ENCODE data around the gene ZNF618.
"Not testable (repeated sequence)": the region's sequence is repeated elsewhere in the genome, so short reads cannot be mapped to it uniquely, and the experiment has no call there.

ZNF618 gene

DNA sequence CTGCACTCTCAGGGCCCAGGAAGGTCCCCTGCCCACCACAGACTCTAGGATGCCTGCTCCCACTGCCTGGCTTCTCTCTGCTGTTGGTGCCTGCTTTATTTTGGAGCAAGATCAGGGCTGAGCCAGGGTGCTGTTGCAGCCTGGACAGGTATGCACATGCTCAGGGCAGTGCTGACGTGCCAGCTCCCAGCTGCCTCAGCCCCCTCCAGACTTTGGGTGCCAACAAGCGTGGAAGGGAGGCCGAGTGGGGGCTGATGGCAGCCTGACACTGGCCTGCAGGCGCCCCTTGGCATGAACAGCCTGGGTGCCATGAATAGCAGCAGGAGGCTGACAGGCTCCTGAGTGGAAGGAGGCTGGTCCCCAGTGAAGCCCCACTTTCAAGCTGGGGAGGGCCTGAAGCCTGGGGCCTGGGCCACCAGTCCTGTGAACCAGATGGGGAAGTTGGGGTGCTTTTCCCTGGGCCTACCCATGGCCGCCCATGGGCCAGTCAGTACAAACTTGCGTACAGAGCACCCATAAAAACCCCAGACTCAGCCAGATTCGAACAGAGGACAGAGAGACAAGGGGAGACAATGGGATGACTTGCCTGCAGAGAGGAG lies 195.2 kb downstream of the ZNF618 start:
- no peak for DNase-seq

GRCh38 chr9:114072184-114073140 lies 196.4 kb downstream of the ZNF618 start:
- DNase-seq: no peak

- DNase-seq: no peak
Observed at GRCh38 chr9:114075602-114076001, 199.5 kb downstream of the ZNF618 start.

GRCh38 chr9:114076237-114077161 lies 200.4 kb downstream of the ZNF618 start:
- DNase-seq: no peak

- no peak for DNase-seq
Observed at GRCh38 chr9:114077162-114077837, 201.2 kb downstream of the ZNF618 start.

DNA sequence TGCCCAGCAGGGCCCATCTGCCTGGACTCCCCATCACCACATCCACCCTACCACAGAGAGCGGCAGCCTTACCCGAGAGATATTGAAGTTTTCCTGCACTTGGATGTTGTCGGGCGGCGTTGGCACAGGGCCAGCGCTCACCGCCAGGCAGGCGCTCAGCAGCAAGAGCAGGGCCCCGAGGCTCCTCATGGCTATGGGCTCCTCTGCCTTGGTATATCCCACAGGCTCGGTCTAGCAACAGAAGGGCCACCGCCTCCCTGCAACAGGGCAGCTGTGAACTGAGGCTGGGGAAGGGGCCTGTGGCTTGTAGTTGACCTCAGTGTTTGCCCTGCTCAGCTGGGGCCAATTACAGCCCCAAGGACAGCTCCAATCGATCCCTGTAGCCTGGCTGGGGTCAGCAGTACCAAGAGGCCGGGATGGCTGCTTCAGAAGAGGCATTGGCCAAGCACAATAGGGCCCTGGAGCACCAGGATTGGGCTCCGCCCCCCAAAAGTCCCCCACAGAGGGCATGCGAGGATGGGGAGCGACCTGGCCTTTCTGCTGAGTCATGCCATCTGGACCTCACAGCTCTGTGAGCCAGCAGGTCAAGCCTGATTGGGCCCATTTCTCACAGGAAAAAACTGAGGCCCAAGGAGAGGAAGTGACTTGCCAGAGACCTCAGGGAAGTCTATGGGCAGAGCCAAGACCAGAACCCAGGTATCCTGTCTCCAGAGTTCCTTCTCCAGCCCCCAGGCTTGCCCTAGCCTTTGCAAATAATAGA lies 202.1 kb downstream of the ZNF618 start, which contains the start of gene AMBP:
TSS of gene AMBP (minus strand) at position 280 of the 760 bp plus-strand sequence. CDS start at position 189, 91 bp downstream.
- DNase-seq: no peak

DNA sequence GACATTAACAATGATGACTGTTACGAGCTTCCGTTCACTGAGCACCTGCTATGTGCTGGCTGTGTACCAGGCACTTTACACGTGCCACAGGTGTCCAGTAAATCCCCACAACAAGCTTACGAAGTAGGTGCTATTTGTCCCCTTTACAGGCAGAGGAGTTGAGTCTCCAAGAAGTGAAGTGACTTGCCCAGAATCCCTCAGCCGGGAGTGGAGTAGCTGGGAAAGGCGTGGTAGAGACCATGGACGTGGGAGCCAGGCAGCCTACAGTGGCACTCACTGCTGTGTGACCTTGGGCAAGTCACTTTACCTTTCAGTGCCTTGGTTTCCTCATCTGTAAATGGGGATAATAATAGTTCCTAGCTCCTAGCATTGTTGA lies 202.7 kb downstream of the ZNF618 start:
- no peak for DNase-seq

GRCh38 chr9:114080195-114080772 lies 204.2 kb downstream of the ZNF618 start:
- no peak for DNase-seq

- no peak for DNase-seq
Observed at GRCh38 chr9:114080773-114081440, 204.8 kb downstream of the ZNF618 start.

DNA sequence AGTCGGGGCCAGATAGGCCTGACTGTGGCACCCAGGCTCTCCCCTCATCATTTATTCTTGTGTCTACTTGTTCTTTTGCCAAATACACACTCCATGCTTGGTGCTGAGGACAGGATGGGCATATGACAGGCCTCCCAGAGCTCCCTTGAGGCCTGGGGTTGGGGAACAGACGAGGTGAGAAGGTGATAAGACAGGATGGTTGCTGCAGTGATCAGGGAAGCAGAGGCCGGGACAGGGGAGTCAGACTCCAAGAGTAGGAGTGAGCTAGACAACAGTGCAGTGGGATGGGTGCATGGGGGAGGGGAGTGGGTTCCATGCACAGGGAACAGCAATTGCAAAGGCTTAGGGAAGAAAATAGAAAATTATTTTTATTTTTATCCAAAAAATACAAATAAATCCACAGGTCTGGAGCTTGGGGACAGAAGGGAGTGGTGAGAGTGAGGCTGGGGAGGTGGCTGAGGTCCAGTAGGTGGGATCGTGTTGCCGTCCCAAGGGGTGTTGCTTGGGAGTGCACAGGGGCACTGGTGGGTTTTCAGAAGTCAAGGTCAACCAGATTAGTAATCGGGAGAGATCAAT lies 205.4 kb downstream of the ZNF618 start:
- DNase-seq: no peak

DNA sequence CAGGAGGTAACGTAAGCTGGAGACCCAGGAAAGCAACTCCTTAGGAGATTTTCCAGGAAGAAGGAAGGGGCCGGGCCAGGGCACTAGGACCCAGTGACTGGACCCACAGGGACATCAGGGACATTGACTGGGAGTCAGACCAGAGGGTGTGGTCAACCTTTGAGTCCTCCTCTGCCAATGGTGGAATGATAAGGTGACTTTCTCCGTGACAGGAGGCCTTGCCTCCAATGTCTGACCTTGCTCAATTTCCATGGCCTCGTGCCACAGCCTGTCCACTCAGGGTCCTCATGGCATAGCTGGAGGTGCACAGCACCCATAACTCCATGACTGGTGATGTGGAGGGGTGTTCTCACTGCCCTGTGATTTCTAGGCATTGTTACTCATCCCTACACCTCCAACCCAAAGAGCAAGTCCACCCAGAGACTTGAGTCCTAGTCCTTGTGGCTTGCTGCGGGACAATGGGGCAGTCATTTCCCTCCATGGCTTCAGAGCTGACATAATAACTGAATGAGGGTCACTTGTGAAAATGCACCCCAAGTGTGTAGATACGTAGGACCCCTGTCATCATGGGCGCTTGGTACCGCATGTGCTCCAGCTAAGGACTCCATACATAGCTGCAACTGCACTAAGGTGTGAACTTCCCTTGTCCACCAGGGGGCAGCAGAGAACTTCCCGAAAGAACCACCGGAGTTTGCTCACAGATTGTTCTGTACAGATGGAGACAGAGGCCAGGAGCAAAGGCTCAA lies 206.1 kb downstream of the ZNF618 start:
- DNase-seq: peak; percentile 84 to 88

DNA sequence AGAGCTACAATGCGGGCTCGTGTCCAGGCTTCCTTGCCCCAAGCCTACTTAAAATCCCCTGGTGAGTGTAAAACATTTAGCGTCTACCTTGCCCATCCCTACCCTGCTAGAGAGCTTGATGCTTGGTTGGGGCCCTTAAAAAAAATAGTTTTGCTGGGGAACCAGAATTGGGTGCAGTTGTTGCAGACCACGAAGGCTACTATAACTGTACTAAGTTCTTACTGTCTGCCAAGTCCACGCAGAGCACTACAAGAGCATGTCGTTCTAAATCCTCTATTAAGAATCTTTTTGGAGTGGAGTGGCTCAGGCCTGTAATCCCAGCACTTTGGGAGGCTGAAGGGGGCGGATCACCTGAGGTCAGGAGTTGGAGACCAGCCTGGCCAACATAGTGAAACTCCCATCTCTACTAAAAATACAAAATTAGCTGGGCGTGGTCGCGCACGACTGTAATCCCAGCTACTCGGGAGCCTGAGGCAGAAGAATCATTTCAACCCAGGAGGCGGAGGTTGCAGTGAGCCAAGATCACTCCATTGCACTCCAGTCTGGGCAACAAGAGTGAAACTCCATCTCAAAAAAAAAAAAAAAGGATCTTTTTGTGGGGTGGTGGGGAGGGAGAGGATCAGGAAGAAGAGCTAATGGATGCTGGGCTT lies 206.8 kb downstream of the ZNF618 start:
- DNase-seq: not testable (repeated sequence)

DNA sequence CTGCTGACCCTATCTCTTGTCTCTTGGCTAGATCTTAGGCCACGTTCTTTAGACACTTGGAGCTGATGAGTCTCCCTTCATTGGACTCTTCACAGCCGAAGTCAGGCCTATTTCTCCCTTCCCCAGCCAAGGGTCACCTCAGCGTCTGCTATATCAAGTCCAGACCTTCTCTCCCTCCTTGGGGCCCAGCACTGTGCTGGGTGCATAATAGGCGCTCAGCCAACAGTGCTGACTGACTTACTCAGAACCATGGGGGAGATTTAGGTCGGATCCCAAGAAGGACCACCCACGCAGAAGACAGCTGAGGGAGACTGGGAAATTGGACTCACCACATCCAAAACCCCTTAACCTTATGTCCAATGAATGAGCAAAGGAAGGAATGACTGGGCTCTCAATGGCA lies 207.6 kb downstream of the ZNF618 start:
- no peak for DNase-seq

DNA sequence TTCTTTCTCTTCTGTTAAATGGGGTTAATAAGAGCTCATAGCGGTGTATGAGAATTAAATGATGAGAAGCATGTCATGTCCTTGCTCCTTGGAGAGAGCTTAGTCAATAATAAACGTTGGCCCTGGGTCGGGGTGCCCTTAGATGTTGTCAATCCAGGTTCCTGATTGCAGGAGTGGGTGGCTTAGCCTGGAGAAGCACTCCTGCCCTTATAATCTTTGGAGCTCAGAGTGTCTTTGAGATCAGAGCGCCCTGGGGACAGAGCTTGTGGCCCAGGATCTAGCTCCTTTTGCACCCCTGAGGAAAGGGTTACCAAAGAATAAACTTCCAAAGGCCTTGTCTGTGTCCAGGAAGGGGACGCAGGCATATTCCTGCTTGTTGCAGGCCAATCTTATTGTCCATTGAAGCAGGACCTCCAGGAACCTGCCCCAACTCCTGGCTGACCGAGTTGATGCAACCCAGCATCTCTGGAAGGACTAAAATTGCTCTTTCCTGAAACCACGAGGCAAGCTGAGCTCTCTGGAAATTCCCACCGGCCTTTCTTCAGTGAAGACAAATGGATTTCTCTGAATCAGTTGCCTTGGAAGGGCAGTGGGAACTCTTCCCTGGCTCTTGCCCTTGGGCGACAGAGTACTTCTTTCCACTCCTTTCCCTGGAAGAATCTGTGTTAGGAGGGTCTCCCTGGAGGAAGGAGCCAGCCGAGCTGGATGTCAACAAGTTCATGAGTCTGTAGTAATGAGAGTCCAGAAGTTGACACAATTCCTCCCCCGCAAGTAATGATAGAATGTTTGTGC lies 208.4 kb downstream of the ZNF618 start:
- no peak for DNase-seq

GRCh38 chr9:114085387-114085789 lies 209.3 kb downstream of the ZNF618 start:
- DNase-seq: no peak

DNA sequence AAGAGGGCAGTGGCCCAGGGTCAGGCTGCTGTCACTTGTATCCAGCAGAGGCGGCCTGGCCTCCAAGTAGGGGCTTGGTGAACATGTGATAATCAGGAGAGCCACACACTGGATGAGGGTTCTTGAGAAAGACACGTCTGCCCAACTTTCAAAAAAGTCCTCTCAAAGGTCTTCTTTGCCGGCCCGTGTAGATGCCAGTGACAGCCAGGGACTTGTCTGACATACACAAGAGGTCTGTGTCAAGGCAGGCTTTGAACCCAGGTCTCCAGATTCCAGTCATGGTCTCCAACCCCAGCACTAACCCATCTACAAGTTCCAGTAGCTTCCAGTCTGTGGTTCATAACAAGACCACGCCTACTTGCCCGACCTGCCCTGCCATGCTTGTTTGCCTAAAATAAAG lies 209.9 kb downstream of the ZNF618 start:
- DNase-seq: no peak

DNA sequence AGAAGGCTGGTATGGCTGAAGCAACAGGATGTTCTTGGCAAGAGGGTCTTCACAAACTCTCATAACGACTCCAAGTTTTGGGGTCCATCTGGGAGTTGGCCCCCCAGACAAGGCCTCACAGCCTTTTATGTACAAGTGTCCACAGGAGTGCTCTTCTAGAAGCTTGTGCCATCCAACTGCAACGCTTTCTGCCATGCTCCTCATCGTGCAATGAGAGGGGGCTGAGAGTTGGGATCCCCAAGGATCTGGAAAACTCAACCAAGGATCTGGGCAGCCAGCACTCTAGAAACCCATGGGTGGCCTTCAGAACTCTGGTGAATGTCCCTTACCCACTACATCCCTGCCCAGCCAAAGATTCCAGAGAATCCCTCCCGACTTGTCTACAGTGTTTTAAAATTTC lies 210.5 kb downstream of the ZNF618 start:
- DNase-seq: no peak

DNA sequence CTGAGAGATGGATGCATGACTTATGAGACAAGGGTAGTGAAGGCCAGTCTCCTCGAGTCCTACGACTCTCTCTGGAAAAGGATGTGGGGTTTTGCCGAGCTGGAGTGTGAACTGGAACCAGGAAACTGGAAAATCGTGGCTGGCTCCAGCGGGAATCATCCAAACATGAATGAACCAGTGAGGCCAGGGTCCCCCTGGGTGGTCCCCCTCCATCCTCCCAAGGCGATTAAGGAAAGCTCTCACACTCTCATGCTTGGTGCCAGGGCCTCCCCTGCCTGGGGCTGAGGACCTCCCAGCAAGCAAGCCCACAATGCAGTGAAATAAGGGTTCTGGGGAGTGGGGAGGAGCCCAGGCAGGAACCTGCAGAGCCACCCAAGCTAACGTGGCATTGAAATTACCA lies 211.6 kb downstream of the ZNF618 start:
- DNase-seq: no peak
